Activated naive CD8-positive, alpha-beta T cell treated with anti-CD3 and anti-CD28 coated beads for 36 hours (primary cell): ENCODE data around the gene UMOD. TPM values are rescaled to one million over a fixed set of nuclear protein-coding genes. Genes with fewer than 3 reads are reported as not detected.

Experiments
- DNase-seq: peaks from one replicate; pipeline ENCODE4 v3.0.0; 2021
- H3K27ac Mint-ChIP-seq: one replicate; pipeline ENCODE4 v1.8.0; 2022; ENCODE audit warnings: mild to moderate bottlenecking, moderate library complexity, mixed read lengths
- H3K27me3 Mint-ChIP-seq: one replicate; pipeline ENCODE4 v1.8.0; 2022; ENCODE audit warnings: mild to moderate bottlenecking, mixed read lengths
- H3K36me3 Mint-ChIP-seq: one replicate; pipeline ENCODE4 v1.8.0; 2021; ENCODE audit warnings: mild to moderate bottlenecking, mixed read lengths
- H3K4me1 Mint-ChIP-seq: one replicate; pipeline ENCODE4 v1.8.0; 2021; ENCODE audit warnings: mixed read lengths
- H3K4me3 Mint-ChIP-seq: one replicate; pipeline ENCODE4 v1.8.0; 2022; ENCODE audit warnings: mild to moderate bottlenecking, moderate library complexity, mixed read lengths
- H3K9me3 Mint-ChIP-seq: one replicate; pipeline ENCODE4 v1.8.0; 2022; ENCODE audit warnings: mixed read lengths
- total RNA-seq, 2 experiments: library from RNA; stranded (reverse); gene quantifications; one replicate each; pipeline ENCODE4 v1.2.3, GENCODE V29; 2021

Gene UMOD
- total RNA-seq, 2 experiments from 2014 or later, result not detected

DNA sequence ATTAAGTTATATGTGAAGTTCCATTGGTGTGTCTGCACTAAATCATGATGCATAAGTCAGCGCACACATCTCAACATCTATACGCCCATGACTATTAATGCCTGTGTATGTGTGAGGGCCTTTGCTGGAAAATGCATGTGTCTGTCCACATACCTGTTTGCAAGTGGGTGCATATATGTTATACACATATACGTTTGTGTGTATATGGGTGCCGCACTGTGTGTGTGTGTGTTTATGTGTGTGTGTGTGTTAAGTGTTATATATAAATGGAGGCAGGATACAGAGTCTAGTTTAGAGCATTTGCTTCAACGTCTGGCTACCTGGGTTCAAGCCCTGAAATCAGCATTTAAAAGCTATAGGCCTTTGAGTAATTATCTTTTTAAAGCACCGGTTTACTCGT is 44.7 kb downstream of the UMOD start:
- no peaks in the 10 kb centered on the region for H3K9me3 Mint-ChIP-seq
- no peak overlapping the region for H3K27ac Mint-ChIP-seq
- H3K36me3 Mint-ChIP-seq, result no peaks in the 10 kb centered on the region
- no peaks in the 10 kb centered on the region for H3K4me1 Mint-ChIP-seq
- H3K4me3 Mint-ChIP-seq, result no peak overlapping the region
- peaks cover 11% of the 10 kb centered on the region for H3K27me3 Mint-ChIP-seq
- DNase-seq, result no peak

DNA sequence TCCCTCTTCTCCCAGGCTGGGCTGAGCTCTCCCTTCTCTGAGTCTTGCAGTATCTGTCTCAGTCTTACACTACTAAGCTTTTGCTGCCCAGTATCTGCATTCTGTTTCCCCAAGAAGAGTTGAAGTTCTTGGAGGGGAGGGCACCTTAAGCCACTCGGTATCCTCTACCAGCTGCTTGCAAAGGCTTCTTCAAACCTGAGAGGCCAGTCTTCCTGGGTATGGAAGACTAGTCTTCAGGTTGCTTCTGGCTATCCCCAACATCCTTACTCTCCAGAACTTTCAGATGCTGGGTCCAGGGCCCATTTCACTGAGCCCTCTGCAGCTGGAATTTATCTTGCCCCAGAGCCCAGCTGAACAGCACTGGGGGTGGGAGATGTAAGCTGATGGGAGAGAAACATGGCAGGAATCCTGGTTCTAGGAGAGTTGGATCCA is 45.3 kb downstream of the UMOD start:
- no peaks in the 10 kb centered on the region for H3K4me1 Mint-ChIP-seq
- H3K4me3 Mint-ChIP-seq, result no peak overlapping the region
- H3K9me3 Mint-ChIP-seq, result no peaks in the 10 kb centered on the region
- DNase-seq, result no peak
- no peak overlapping the region for H3K27ac Mint-ChIP-seq
- no peaks in the 10 kb centered on the region for H3K36me3 Mint-ChIP-seq
- peaks cover 11% of the 10 kb centered on the region for H3K27me3 Mint-ChIP-seq

DNA sequence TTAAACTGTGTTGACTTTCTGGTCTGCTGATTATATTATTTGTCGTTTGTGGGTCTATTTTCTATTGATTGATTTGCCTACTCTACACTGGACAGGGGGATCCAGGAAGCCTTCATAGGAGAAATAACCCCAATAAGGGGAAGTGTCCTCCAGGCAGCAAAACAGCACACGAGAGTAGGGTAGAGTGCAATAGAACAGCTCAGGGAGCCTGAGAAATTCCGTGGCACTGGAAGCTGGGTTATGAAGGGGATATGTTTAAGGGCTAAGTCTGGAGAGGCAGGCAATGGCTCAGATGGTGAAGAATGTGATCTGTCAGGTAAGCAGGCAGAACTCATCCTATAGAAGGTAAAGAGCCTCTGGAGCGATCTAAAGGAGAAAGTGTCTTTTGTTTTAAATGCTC is 46.1 kb downstream of the UMOD start:
- Mint-ChIP-seq H3K9me3 (no peaks in the 10 kb centered on the region), H3K4me3 (no peak overlapping the region), H3K4me1 (no peaks in the 10 kb centered on the region), H3K27me3 (peaks cover 11% of the 10 kb centered on the region), H3K27ac (no peak overlapping the region), H3K36me3 (no peaks in the 10 kb centered on the region)
- DNase-seq, result no peak

DNA sequence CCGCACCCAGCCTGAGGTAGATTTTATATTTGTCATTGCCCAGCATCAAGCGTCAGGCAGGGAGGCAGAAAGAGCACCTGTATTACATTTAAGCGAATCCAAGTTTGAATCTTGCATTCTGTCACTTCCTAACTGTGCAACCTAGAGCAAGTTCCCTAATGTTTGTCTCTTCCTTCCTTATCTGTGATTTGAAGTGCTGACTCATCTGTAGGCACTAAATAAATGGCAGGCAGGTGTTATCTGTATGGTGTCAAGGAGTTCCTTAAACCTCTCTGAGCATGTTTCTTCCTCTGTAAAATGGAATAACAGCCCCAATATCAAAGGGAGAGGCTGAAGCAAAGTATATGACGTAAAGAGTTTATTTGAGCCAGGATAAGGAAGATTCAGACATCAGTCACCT is 49.5 kb downstream of the UMOD start:
- Mint-ChIP-seq H3K9me3 (no peaks in the 10 kb centered on the region), H3K36me3 (no peaks in the 10 kb centered on the region), H3K27me3 (peaks cover 12% of the 10 kb centered on the region), H3K27ac (no peak overlapping the region), H3K4me3 (no peak overlapping the region), H3K4me1 (no peaks in the 10 kb centered on the region)
- no peak for DNase-seq

DNA sequence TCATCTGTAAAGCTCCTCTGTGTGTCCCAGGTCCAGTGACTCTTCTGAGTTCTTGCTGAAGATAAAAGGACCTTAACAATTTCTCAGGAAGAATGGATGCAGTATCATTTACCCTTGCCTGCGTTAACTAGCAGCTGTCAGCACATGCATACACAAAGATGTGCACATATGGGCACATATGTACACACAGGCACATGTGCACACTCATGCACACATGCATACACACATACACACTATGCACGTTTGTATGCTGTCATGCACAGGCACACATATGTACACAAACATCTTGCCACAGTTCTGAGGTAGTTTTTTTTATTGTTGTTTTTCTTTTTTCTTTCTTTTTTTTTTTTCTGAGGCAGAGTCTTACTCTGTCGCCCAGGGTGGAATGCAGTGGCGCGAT is 50.1 kb downstream of the UMOD start:
- Mint-ChIP-seq H3K27me3 (peaks cover 12% of the 10 kb centered on the region), H3K36me3 (no peaks in the 10 kb centered on the region), H3K27ac (no peak overlapping the region), H3K4me3 (no peak overlapping the region), H3K9me3 (no peaks in the 10 kb centered on the region), H3K4me1 (no peaks in the 10 kb centered on the region)
- DNase-seq, result no peak

DNA sequence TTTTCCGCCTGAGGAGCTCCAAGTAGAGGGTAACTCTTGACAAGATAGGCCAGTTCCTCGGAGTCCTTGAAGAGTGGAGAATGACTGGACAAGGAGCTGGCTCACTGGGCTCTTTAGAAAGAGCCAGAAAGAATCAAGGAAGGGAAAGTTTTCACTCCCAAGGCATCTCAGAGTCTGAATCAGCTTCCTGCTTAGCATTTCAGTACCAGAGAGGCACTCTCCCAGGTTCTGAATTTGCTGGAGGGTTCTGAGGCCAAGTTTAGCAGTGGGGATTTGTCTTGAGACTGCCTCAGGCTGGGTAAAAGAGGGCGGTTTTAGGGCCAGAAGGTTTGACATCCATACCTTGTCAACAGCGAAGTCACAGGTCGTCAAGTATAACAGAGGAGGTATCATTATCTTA is 50.7 kb downstream of the UMOD start:
- no peak for DNase-seq
- Mint-ChIP-seq H3K4me3 (no peak overlapping the region), H3K27ac (no peak overlapping the region), H3K9me3 (no peaks in the 10 kb centered on the region), H3K4me1 (no peaks in the 10 kb centered on the region), H3K27me3 (peaks cover 12% of the 10 kb centered on the region), H3K36me3 (no peaks in the 10 kb centered on the region)

DNA sequence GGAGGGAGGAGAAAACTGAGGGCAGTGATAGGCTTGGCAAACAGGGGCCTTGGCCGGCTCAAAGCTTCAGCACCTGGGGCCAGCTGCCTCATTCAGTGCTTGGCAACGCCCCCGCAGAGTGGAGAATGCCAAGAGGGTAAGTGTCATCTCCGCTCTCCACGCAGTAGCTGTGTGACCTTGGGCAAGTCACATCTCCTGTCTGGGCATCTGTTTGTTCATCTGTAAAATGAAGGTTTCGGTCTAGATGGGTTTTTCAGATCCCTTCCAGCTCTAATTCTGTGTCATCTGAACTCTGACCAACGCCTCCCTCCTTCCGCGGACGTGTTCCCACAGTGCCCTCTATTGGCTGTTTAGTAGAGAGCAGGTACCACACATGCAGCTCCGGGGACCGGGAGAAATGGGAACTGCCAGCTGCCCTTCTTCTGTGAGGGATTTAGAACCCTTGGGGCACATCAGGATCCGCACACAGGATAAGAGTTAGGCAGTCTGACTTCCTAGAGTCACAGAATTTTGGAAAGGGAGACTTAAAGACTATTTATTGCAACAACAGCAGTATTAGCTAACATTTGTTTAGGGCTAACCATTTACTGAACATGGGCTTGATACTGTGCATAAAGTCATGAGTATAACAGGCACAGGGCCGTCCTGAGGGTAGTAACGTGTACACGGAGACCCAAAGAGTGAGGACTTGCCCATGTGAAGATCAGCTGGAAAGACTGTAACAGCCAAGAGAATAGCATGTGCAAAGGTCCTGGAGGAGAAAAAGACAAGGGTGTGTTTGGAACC is 52.0 kb downstream of the UMOD start:
- peak; percentile 16 for DNase-seq
- H3K9me3 Mint-ChIP-seq, result no peaks in the 10 kb centered on the region
- H3K27me3 Mint-ChIP-seq, result peaks cover 12% of the 10 kb centered on the region

DNA sequence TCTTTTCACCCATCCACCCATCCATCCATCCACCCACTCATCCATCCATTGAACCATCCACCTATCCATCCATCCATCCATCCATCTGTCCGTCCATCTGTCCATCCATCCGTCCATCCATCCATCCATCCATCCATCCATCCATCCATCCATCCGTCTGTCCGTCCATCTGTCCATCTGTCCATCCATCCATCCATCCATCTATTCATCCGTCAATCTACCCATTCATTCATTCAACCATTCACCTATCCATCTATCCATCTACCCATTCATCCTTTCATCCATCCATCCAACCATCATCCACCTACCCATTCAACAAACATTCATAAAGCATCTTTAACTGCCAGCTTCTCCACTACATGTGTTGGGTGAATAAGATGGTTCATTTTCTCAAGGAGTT is 54.1 kb downstream of the UMOD start:
- no peaks in the 10 kb centered on the region for H3K4me1 Mint-ChIP-seq
- no peak overlapping the region for H3K27ac Mint-ChIP-seq

More for the DNA sequence above, 52.0 kb downstream of the UMOD start:
- no peaks in the 10 kb centered on the region for H3K4me1 Mint-ChIP-seq
- H3K4me3 Mint-ChIP-seq, result no peak overlapping the region
- H3K36me3 Mint-ChIP-seq, result no peaks in the 10 kb centered on the region
- no peak overlapping the region for H3K27ac Mint-ChIP-seq

DNA sequence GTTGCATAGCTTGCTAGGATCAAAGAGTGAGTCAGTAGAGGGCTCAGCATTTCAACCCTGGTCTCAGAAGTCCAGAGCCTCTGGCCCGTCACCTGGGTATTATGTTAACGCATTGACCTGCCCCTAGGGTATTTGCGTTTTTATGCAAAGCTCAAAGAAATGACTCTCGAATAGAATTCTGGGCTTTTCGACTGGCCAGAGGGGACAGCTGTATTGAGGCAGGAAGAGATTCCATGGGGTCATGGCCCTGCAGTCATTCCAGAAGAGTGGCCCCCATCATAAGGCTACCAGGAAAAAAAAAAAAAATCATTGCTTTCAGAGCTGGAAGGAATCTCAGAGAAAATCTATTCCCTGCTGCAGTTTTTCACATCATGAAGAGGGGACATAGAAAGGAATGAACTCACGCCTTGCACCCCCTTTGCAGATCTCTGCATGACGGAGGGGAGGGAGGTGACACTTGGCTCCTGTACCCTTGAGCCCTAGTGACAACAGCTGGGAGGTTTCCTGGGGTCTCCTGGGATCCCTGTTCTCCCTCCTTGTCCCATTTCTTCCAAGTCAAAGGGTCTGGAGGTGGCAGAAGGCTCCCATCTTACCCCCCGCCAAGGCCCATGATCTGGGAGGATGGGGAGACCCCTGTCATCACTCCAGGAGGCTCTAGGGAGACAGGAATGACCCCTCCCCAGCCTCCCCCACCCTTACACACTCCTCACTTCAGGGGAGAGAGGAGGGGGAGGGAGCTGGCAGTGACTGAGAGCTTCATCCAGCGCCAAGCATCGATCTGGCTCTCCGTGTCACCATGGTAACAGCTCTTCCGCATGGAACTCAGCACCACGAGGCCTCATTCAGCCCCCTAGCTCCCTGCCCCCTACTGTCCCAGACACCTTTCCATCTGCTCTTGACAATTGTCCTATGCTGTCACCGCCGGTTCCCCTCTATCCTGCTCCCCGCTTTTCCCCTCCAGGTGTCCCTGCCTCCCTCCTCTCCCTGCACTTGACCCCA is 61.0 kb downstream of the UMOD start:
- no peaks in the 10 kb centered on the region for H3K36me3 Mint-ChIP-seq
- no peak for DNase-seq
- no peak overlapping the region for H3K4me3 Mint-ChIP-seq
- no peaks in the 10 kb centered on the region for H3K4me1 Mint-ChIP-seq
- no peaks in the 10 kb centered on the region for H3K9me3 Mint-ChIP-seq
- peaks cover 12% of the 10 kb centered on the region for H3K27me3 Mint-ChIP-seq
- H3K27ac Mint-ChIP-seq, result no peak overlapping the region

More for the DNA sequence above, 54.1 kb downstream of the UMOD start:
- no peak overlapping the region for H3K4me3 Mint-ChIP-seq
- no peaks in the 10 kb centered on the region for H3K36me3 Mint-ChIP-seq
- H3K27me3 Mint-ChIP-seq, result peaks cover 7% of the 10 kb centered on the region
- H3K9me3 Mint-ChIP-seq, result no peaks in the 10 kb centered on the region
- DNase-seq, result no peak

DNA sequence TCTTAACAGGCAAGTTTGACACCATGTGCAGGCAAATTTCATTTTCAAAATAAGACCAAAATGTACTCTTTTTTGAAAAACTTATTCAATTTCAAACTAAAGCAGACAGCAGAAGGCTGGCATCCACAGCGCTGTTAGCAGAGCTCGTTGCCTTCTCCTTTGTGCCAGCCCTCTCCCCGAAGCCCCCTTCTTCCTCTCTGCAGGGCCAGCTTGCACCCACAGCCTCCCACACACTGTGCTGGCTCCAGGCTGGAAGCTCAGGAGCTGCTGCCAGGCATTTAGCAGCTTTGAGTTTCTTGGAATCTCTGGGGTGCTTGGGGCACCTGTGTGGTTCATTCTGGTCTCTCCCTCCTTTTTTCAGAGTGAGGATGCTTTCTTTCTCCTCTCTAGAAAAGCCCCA is 62.9 kb downstream of the UMOD start:
- DNase-seq, result no peak
- H3K27ac Mint-ChIP-seq, result no peak overlapping the region
- peaks cover 12% of the 10 kb centered on the region for H3K27me3 Mint-ChIP-seq
- no peaks in the 10 kb centered on the region for H3K4me1 Mint-ChIP-seq
- H3K4me3 Mint-ChIP-seq, result no peak overlapping the region
- H3K9me3 Mint-ChIP-seq, result no peaks in the 10 kb centered on the region
- H3K36me3 Mint-ChIP-seq, result no peaks in the 10 kb centered on the region

DNA sequence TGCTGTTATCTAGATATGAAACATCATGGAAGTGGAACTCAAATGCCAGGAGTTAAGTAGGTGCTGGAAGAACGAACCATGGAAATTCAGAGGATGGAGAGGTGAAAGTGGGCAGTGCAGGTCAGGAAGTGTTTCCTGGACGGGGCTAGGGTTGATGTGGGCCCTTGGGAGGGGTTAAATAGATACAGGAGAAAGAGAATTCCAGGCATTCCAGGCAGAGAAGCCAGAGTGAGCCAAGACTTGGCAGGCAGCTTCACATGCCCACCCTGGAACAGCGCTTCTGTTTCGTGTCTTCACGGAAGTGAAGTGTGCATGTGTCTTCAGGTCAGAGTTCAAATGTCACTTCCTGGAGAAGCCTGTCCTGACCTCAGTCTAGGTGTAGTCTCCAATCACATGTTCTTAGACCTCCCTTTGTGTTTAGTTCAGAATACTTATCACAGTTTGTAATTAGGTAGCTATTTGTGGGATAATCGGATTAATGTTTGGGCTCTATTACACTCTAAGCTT is 66.5 kb downstream of the UMOD start:
- H3K36me3 Mint-ChIP-seq, result no peaks in the 10 kb centered on the region
- no peaks in the 10 kb centered on the region for H3K4me1 Mint-ChIP-seq
- peaks cover 4% of the 10 kb centered on the region for H3K27me3 Mint-ChIP-seq
- H3K27ac Mint-ChIP-seq, result no peak overlapping the region
- no peak for DNase-seq
- H3K4me3 Mint-ChIP-seq, result no peak overlapping the region
- no peaks in the 10 kb centered on the region for H3K9me3 Mint-ChIP-seq

Other genes starting within 250 kb of the UMOD start
- gene GP2, start 25.2 kb downstream of the UMOD start, total RNA-seq, result not detected
- gene PDILT, start 52.0 kb upstream of the UMOD start, total RNA-seq, result not detected
- gene ACSM5, start 56.8 kb upstream of the UMOD start, total RNA-seq, result not detected
- not detected for gene ACSM2A, start 98.8 kb upstream of the UMOD start, total RNA-seq
- gene ACSM2B, start 223.7 kb upstream of the UMOD start, total RNA-seq, result not detected